HepG2 (cell line): ENCODE measurements around the gene UBE2O. TPM values are rescaled to one million over a fixed set of nuclear protein-coding genes. Genes with fewer than 3 reads are reported as not detected.

ENCODE experiments used
- ATF3 ChIP-seq: sonication (generic); formaldehyde crosslinking; IDR thresholded peaks from 2 replicates; pipeline ENCODE4 v1.4.0; 2020; ENCODE audit warnings: missing genetic modification reagents
- FOXC1 ChIP-seq: sonication (generic); formaldehyde crosslinking; IDR thresholded peaks from 2 replicates; pipeline ENCODE4 v1.8.0; 2022; ENCODE audit warnings: mild to moderate bottlenecking, missing genetic modification reagents, borderline replicate concordance
- GATA4 ChIP-seq: sonication (generic); IDR thresholded peaks from 2 replicates; pipeline ENCODE4 v1.6.1; 2016; ENCODE audit warnings: antibody characterized with exemption, low read depth, borderline replicate concordance
- IKZF5 ChIP-seq: IDR thresholded peaks from 2 replicates; pipeline ENCODE4 v1.6.1; 2018; ENCODE audit warnings: missing genetic modification reagents, mild to moderate bottlenecking, missing compliant biosample characterization
- JARID2 ChIP-seq: sonication (generic); formaldehyde crosslinking; IDR thresholded peaks from 2 replicates; pipeline ENCODE4 v1.8.1; 2023; ENCODE audit warnings: missing genetic modification reagents, inconsistent platforms; ENCODE audit not compliant: insufficient replicate concordance
- MYPOP ChIP-seq: sonication (generic); formaldehyde crosslinking; IDR thresholded peaks from 2 replicates; pipeline ENCODE4 v1.8.1; 2023; ENCODE audit warnings: mild to moderate bottlenecking, moderate library complexity, missing genetic modification reagents
- NFYC ChIP-seq: IDR thresholded peaks from 2 replicates; pipeline ENCODE4 v1.6.1; 2016; ENCODE audit warnings: missing genetic modification reagents, missing compliant biosample characterization
- RAD21 ChIP-seq: fragments of 450-650 bp; formaldehyde crosslinking; IDR thresholded peaks from 2 replicates; pipeline ENCODE4 v1.5.0; 2020; ENCODE audit warnings: mild to moderate bottlenecking
- SMC3 ChIP-seq: IDR thresholded peaks from 2 replicates; pipeline ENCODE4 v1.6.1; 2011; ENCODE audit warnings: low read length, improper control_type of control experiment
- ZBTB21 ChIP-seq: sonication (generic); formaldehyde crosslinking; IDR thresholded peaks from 2 replicates; pipeline ENCODE4 v1.4.0; 2020; ENCODE audit warnings: missing genetic modification reagents
- ZFP91 ChIP-seq: sonication (generic); formaldehyde crosslinking; IDR thresholded peaks from 2 replicates; pipeline ENCODE4 v1.9.0; 2022; ENCODE audit warnings: missing genetic modification reagents, mild to moderate bottlenecking, borderline replicate concordance
- ZNF263 ChIP-seq: sonication (generic); formaldehyde crosslinking; IDR thresholded peaks from 2 replicates; pipeline ENCODE4 v1.4.0; 2020; ENCODE audit warnings: missing genetic modification reagents
- ZNF710 ChIP-seq: sonication (generic); formaldehyde crosslinking; IDR thresholded peaks from 2 replicates; pipeline ENCODE4 v1.5.0; 2020; ENCODE audit warnings: mild to moderate bottlenecking, missing genetic modification reagents, borderline replicate concordance
- polyA plus RNA-seq, 8 experiments: library from polyadenylated mRNA; depleted of rRNA in 3 of 8; stranded (reverse) in 7 of 8; unstranded in 1 of 8; fragments of >200 nt; fragmentation: Illumina TruSeq in 4 of 8; extraction: Trizol in 4 of 8; gene quantifications; 2 replicates each; pipeline versions ENCODE4 v1.2.1 to v1.2.3, GENCODE V29; 2011 to 2016; ENCODE audit warnings: low read depth in 4 of 8, missing spikeins in 1 of 8, mixed read lengths in 1 of 8; ENCODE audit not compliant: insufficient read depth in 1 of 8
- total RNA-seq, 5 experiments: library from RNA; depleted of rRNA; stranded (reverse); fragments of >200 nt; fragmentation: Illumina TruSeq; extraction: Trizol; gene quantifications; 2 replicates each; pipeline ENCODE4 v1.2.3, GENCODE V29; 2016; ENCODE audit warnings: low read depth in 1 of 5
- TF ChIP-seq, protein P1 (sequence below): sonication (generic); formaldehyde crosslinking; IDR thresholded peaks from 2 replicates; pipeline ENCODE4 v1.4.0; 2020; ENCODE audit warnings: mild to moderate bottlenecking, missing genetic modification reagents
- TF ChIP-seq, protein P2 (sequence below): sonication (generic); formaldehyde crosslinking; conservative IDR thresholded peaks from 2 replicates; pipeline ENCODE4 v1.4.0; 2020; ENCODE audit warnings: missing genetic modification reagents
- TF ChIP-seq, protein P3 (sequence below): IDR thresholded peaks from 2 replicates; pipeline ENCODE4 v1.6.1; 2016; ENCODE audit warnings: mild to moderate bottlenecking

Gene UBE2O
- total and polyA plus RNA-seq, 2 of the 13 experiments (the other 11 are each of a cell fraction or from before 2014, with no cell fraction given): 21.5 to 23.5 TPM

- TF ChIP-seq, protein P1, sequence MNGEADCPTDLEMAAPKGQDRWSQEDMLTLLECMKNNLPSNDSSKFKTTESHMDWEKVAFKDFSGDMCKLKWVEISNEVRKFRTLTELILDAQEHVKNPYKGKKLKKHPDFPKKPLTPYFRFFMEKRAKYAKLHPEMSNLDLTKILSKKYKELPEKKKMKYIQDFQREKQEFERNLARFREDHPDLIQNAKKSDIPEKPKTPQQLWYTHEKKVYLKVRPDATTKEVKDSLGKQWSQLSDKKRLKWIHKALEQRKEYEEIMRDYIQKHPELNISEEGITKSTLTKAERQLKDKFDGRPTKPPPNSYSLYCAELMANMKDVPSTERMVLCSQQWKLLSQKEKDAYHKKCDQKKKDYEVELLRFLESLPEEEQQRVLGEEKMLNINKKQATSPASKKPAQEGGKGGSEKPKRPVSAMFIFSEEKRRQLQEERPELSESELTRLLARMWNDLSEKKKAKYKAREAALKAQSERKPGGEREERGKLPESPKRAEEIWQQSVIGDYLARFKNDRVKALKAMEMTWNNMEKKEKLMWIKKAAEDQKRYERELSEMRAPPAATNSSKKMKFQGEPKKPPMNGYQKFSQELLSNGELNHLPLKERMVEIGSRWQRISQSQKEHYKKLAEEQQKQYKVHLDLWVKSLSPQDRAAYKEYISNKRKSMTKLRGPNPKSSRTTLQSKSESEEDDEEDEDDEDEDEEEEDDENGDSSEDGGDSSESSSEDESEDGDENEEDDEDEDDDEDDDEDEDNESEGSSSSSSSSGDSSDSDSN: peak; percentile 16; the same call in 1 of the 2 replicates
- TF ChIP-seq ZBTB21 (CRISPR knock-in tag) (no peak), FOXC1 (CRISPR knock-in tag) (peak; percentile 53), IKZF5 (CRISPR knock-in tag) (peak; percentile 31; the same call in 1 of the 2 replicates), ZFP91 (CRISPR knock-in tag) (0 out of 2 replicates have a peak, but pooled peaks have one; percentile 36), ZNF263 (CRISPR knock-in tag) (peak; percentile 67), ATF3 (CRISPR knock-in tag) (no peak), NFYC (CRISPR knock-in tag) (no peak), ZNF710 (CRISPR knock-in tag) (no peak), MYPOP (CRISPR knock-in tag) (no peak), RAD21 (CRISPR knock-in tag) (peak; percentile 81), JARID2 (CRISPR knock-in tag) (no peak), SMC3 (peak; percentile 74), GATA4 (no peak)
- TF ChIP-seq, protein P2, sequence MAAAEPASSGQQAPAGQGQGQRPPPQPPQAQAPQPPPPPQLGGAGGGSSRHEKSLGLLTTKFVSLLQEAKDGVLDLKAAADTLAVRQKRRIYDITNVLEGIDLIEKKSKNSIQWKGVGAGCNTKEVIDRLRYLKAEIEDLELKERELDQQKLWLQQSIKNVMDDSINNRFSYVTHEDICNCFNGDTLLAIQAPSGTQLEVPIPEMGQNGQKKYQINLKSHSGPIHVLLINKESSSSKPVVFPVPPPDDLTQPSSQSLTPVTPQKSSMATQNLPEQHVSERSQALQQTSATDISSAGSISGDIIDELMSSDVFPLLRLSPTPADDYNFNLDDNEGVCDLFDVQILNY: 0 out of 2 replicates have a peak, but pooled peaks have one; percentile 32
- TF ChIP-seq, protein P3, sequence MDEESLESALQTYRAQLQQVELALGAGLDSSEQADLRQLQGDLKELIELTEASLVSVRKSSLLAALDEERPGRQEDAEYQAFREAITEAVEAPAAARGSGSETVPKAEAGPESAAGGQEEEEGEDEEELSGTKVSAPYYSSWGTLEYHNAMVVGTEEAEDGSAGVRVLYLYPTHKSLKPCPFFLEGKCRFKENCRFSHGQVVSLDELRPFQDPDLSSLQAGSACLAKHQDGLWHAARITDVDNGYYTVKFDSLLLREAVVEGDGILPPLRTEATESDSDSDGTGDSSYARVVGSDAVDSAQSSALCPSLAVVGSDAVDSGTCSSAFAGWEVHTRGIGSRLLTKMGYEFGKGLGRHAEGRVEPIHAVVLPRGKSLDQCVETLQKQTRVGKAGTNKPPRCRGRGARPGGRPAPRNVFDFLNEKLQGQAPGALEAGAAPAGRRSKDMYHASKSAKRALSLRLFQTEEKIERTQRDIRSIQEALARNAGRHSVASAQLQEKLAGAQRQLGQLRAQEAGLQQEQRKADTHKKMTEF (CRISPR knock-in tag): peak; percentile 21; the same call in 1 of the 2 replicates
Measured at GRCh38 chr17:76458580-76459490, 5.9 kb upstream of the UBE2O start (continued).
